NK-92 treated with Interleukin-12 subunit alpha and Interleukin-12 subunit beta, amount 100 ng/mL, for 24 hours (cell line): ENCODE measurements around the gene C11orf86.
"Not testable (repeated sequence)": the region's sequence is repeated elsewhere in the genome, so short reads cannot be mapped to it uniquely, and the experiment has no call there.

Experiments used
- DNase-seq: peaks from one replicate; lab custom pipeline; 2025; lab: John Stamatoyannopoulos, UW

Gene C11orf86

GRCh38 chr11:66992041-66992440, 16.9 kb downstream of the C11orf86 start:
- DNase-seq: no peak

GRCh38 chr11:66996609-66997273, 21.6 kb downstream of the C11orf86 start:
- no peak for DNase-seq

- DNase-seq: no peak
These were observed 24.5 kb downstream of the C11orf86 start for GRCh38 chr11:66999555-66999954.

GRCh38 chr11:67001332-67001731, 26.2 kb downstream of the C11orf86 start:
- DNase-seq: no peak

- DNase-seq: no peak
These were observed 27.3 kb downstream of the C11orf86 start for GRCh38 chr11:67002297-67002913.

GRCh38 chr11:67002921-67003411, 27.9 kb downstream of the C11orf86 start:
- DNase-seq: no peak

- DNase-seq: not testable (repeated sequence)
These were observed 30.1 kb downstream of the C11orf86 start for GRCh38 chr11:67005200-67005599.

- no peak for DNase-seq
These were observed 31.2 kb downstream of the C11orf86 start for GRCh38 chr11:67006029-67006884.

- DNase-seq: no peak
These were observed 32.0 kb downstream of the C11orf86 start for GRCh38 chr11:67007126-67007525.

GRCh38 chr11:67010296-67010905, 35.3 kb downstream of the C11orf86 start:
- DNase-seq: no peak

- no peak for DNase-seq
These were observed 38.5 kb downstream of the C11orf86 start for GRCh38 chr11:67013511-67014045.

GRCh38 chr11:67014343-67014742, 39.2 kb downstream of the C11orf86 start:
- DNase-seq: no peak

- DNase-seq: no peak
These were observed 39.9 kb downstream of the C11orf86 start for GRCh38 chr11:67015048-67015447.

- DNase-seq: no peak
These were observed 41.4 kb downstream of the C11orf86 start for GRCh38 chr11:67016550-67016949.

GRCh38 chr11:67020949-67021348, 45.8 kb downstream of the C11orf86 start:
- DNase-seq: no peak

GRCh38 chr11:67022341-67022933, 47.3 kb downstream of the C11orf86 start:
- DNase-seq: no peak

GRCh38 chr11:67022961-67023956, 48.2 kb downstream of the C11orf86 start, which contains the start of gene SYT12:
TSS of gene SYT12 (plus strand) at chr11:67023134. CDS start at chr11:67030145, 7,011 bp downstream.
- DNase-seq: no peak

GRCh38 chr11:67023957-67024353, 48.9 kb downstream of the C11orf86 start:
- DNase-seq: no peak

GRCh38 chr11:67024410-67024809, 49.3 kb downstream of the C11orf86 start:
- peak; percentile 45 for DNase-seq

- DNase-seq: no peak
These were observed 49.9 kb downstream of the C11orf86 start for GRCh38 chr11:67024966-67025365.
